Psoas muscle (tissue), 8 donors: ENCODE results near the gene STX16. TPM values are rescaled to one million over a fixed set of nuclear protein-coding genes. Genes with fewer than 3 reads are reported as not detected.

ENCODE experiments used
- ATAC-seq, 4 donors: fragments of 200-7000 bp; cut with Tn5 transposase; one replicate each; pipeline ENCODE4 v1.9.1; 2020; ENCODE audit warnings: moderate library complexity in 3 of 4, mild to moderate bottlenecking in 2 of 4
- DNase-seq, 2 donors: peaks; one replicate each; pipeline ENCODE4 v3.0.0-alpha.2; 2020
- H3K27ac ChIP-seq: fragments of 200-600 bp; one replicate; pipeline ENCODE4 v1.8.0; 2022
- H3K27me3 ChIP-seq, 3 donors: fragments of 200-600 bp in 1 of 3; one replicate each; pipeline versions ENCODE4 v1.6.1 to v1.8.0; 2013 to 2022; ENCODE audit warnings: low read length in 2 of 3, mild to moderate bottlenecking in 2 of 3, moderate library complexity in 1 of 3; ENCODE audit not compliant: insufficient read depth in 3 of 3
- H3K36me3 ChIP-seq, 2 donors: fragments of 200-600 bp in 1 of 2; one replicate each; pipeline versions ENCODE4 v1.6.1 to v1.8.0; 2013 to 2022; ENCODE audit warnings: low read depth in 1 of 2, mild to moderate bottlenecking in 1 of 2, moderate library complexity in 1 of 2; ENCODE audit not compliant: insufficient read depth in 1 of 2
- H3K4me1 ChIP-seq: fragments of 200-600 bp; one replicate; pipeline ENCODE4 v1.8.0; 2022
- H3K4me3 ChIP-seq: fragments of 200-600 bp; one replicate; pipeline ENCODE4 v1.8.0; 2022; ENCODE audit warnings: mild to moderate bottlenecking
- H3K9me3 ChIP-seq: fragments of 200-600 bp; one replicate; pipeline ENCODE4 v1.8.0; 2022
- WGBS, 3 donors: extraction: QIAGEN DNeasy Blood & Tissue Kit; methylation state at CpG; one replicate each; pipeline versions ENCODE4 v1.1.6 to v1.1.7; 2013; 5-methylcytosine and 5-hydroxymethylcytosine counted together
- intact Hi-C, 2 donors: fragments of 100-400 bp; cut with DNase I; formaldehyde crosslinking; loops; one replicate each; pipeline versions ENCODE4 v1.11.0 to v1.14.2; 2022
- polyA plus RNA-seq, 3 donors: library from polyadenylated mRNA; stranded (reverse); fragments of 200-250 nt; gene quantifications; one replicate each; pipeline ENCODE4 v1.2.3, GENCODE V29; 2013
- total RNA-seq, 4 donors: library from RNA; stranded (reverse); fragmentation: NEBNext Ultra II Directional in 2 of 4; extraction: Animal tissue kit (Norgen Biotek cat#: 25700) in 2 of 4; gene quantifications; one replicate each; pipeline versions ENCODE4 v1.2.1 to v1.2.4, GENCODE V29; 2021 to 2023
- TF ChIP-seq, protein P1 (sequence below): fragments of 200-600 bp; IDR thresholded peaks from one replicate; pipeline ENCODE4 v1.8.0; 2022; ENCODE audit warnings: antibody characterized with exemption
- donor health status: healthy with polysubstance abuse.
- donor health status: DM: no; HTN: no; CAD: no; lungs with moderate emphysema.
- donor health status: Bipolar disorder and iron deficiency.
- donor health status: healthy.
- donor health status: DM: yes; HTN: yes; CAD: no.
- donor health status: DM: no; HTN: no; CAD: no.
- donor health status: DM: no; HTN: no; CAD: no.
- donor health status: DM: yes; HTN: yes; CAD: no.

The STX16 gene
- total and polyA plus RNA-seq, 7 donors = 17.5 to 58.1 (median 20.0) TPM

GRCh38 chr20:58706150-58706892 lies 55.2 kb downstream of the STX16 start:
- TF ChIP-seq, protein P1, sequence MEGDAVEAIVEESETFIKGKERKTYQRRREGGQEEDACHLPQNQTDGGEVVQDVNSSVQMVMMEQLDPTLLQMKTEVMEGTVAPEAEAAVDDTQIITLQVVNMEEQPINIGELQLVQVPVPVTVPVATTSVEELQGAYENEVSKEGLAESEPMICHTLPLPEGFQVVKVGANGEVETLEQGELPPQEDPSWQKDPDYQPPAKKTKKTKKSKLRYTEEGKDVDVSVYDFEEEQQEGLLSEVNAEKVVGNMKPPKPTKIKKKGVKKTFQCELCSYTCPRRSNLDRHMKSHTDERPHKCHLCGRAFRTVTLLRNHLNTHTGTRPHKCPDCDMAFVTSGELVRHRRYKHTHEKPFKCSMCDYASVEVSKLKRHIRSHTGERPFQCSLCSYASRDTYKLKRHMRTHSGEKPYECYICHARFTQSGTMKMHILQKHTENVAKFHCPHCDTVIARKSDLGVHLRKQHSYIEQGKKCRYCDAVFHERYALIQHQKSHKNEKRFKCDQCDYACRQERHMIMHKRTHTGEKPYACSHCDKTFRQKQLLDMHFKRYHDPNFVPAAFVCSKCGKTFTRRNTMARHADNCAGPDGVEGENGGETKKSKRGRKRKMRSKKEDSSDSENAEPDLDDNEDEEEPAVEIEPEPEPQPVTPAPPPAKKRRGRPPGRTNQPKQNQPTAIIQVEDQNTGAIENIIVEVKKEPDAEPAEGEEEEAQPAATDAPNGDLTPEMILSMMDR = no peak
- 90 to 94% (median 92%) methylated on average over 20 of the region's 20 CpGs for WGBS, 3 donors
- Histone ChIP-seq H3K4me3 (no peak overlapping the region), H3K9me3 (no peaks in the 10 kb centered on the region), H3K36me3 (peaks cover 0 to 74% of the 10 kb centered on the region in 2 donors), H3K27ac (no peak overlapping the region), H3K4me1 (no peaks in the 10 kb centered on the region), H3K27me3 (no peaks in the 10 kb centered on the region)
- ATAC-seq (no peak), DNase-seq (peak in 1 of 2 donors; percentile 25)
- intact Hi-C loops = no loop called here

DNA sequence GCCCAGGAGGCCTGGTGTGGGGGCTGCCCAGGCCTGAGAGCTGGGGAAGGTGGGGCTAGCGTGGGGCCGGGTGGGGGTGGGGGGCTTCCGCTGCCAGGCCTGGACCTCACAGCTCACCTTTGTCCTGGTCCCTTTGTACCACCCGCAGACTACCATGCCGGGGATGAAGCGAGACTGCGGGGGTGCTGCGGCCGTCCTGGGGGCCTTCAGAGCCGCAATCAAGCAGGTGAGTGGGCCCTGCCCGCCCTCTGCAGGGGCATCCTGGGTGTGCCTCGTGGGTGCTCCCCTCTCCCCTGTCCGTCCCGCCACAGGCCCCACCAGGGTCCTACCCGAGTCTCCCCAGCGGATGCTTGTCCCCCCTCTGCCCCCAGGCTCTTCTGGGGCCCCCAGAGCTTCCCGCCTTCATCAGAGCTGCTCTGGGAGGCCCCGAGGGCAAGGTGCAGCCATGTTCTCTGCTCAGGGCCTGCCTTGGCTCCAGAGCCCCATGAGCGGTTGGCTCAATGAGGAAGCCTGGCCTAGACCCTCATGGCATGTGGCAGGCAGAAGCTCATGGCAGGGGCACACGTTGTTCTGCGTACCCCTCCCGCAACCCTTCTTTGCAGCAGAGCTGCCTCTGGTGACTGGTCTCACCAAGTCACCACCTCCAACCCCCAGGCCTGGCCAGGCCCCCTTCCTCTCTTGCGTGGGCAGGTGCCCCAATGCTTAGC lies 56.0 kb downstream of the STX16 start:
- Histone ChIP-seq H3K9me3 (no peaks in the 10 kb centered on the region), H3K4me3 (no peak overlapping the region), H3K27me3 (no peaks in the 10 kb centered on the region), H3K4me1 (no peaks in the 10 kb centered on the region), H3K27ac (no peak overlapping the region), H3K36me3 (peaks cover 0 to 66% of the 10 kb centered on the region in 2 donors)
- intact Hi-C loops = no loop called here
- WGBS, 3 donors = 96 to 98% (median 96%) methylated on average over 16 to 23 of the region's 23 CpGs
- DNase-seq (peak in 1 of 2 donors; percentile 28), ATAC-seq (no peak)
- TF ChIP-seq, protein P1 = no peak

DNA sequence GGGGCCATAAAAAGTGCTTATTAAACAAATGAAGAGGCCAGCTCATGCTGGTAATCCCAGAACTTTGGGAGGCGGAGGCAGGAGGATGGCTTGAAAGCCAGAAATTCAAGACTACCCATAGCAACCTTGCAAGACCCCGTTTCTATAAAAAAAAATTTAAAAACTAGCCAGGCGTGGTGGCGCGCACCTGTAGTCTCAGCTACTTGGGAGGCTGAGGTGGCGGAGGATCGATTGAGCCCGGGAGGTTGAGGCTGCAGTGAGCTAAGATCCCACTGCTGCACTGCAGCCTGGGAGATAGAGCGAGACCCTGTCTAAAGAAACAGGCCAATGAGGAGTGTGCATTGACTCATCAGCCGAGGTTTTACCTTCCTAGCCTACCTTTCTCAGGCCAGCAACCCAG lies 56.7 kb downstream of the STX16 start:
- intact Hi-C loops = no loop called here
- peaks cover 0 to 63% of the 10 kb centered on the region in 2 donors for H3K36me3 ChIP-seq
- H3K9me3 ChIP-seq = no peaks in the 10 kb centered on the region
- 96 to 98% (median 97%) methylated on average over 10 of the region's 10 CpGs for WGBS, 3 donors
- ATAC-seq = no peak
- H3K27me3 ChIP-seq = no peaks in the 10 kb centered on the region
- H3K27ac ChIP-seq = no peak overlapping the region
- no peak for DNase-seq
- TF ChIP-seq, protein P1 = no peak
- no peaks in the 10 kb centered on the region for H3K4me1 ChIP-seq
- H3K4me3 ChIP-seq = no peak overlapping the region

- DNase-seq (peak in 1 of 2 donors; percentile 41), ATAC-seq (no peak)
- H3K4me3 ChIP-seq = no peak overlapping the region
- H3K4me1 ChIP-seq = no peaks in the 10 kb centered on the region
- no peaks in the 10 kb centered on the region for H3K27me3 ChIP-seq
- no peak overlapping the region for H3K27ac ChIP-seq
- no peaks in the 10 kb centered on the region for H3K9me3 ChIP-seq
- TF ChIP-seq, protein P1 = no peak
- 73 to 77% (median 76%) methylated on average over 28 of the region's 28 CpGs for WGBS, 3 donors
- peaks cover 0 to 58% of the 10 kb centered on the region in 2 donors for H3K36me3 ChIP-seq
- intact Hi-C loops = no loop called here
Measured at GRCh38 chr20:58708246-58708931, 57.3 kb downstream of the STX16 start.
